Adrenal gland (tissue), 12 donors: Measurements from ENCODE around the gene XRCC1. TPM values are rescaled to one million over a fixed set of nuclear protein-coding genes. Genes with fewer than 3 reads are reported as not detected.

ENCODE experiments used
- DNase-seq, 7 donors: peaks; one replicate each; pipeline ENCODE4 v3.0.0-alpha.2; 2019 to 2020
- H3K27ac ChIP-seq, 5 donors: fragments of 200-600 bp; sonication (generic) in 4 of 5; 1 replicate in 3 of 5; 2 replicates in 2 of 5; pipeline versions ENCODE4 v1.5.1 to v1.8.0; 2016 to 2020; ENCODE audit warnings: mild to moderate bottlenecking in 1 of 5
- H3K27me3 ChIP-seq: fragments of 200-600 bp; 2 replicates; pipeline ENCODE4 v1.8.0; 2021
- H3K36me3 ChIP-seq, 2 donors: fragments of 200-600 bp; replicated peaks in 1 of 2; 1 replicate in 1 of 2; 2 replicates in 1 of 2; pipeline versions ENCODE4 v1.5.1 to v1.8.0; 2018 to 2022
- H3K4me1 ChIP-seq, 2 donors: fragments of 200-600 bp; replicated peaks in 1 of 2; 1 replicate in 1 of 2; 2 replicates in 1 of 2; pipeline versions ENCODE4 v1.5.1 to v1.8.0; 2018 to 2021
- H3K4me3 ChIP-seq, 4 donors: fragments of 200-600 bp; sonication (generic) in 3 of 4; one replicate each; pipeline ENCODE4 v1.5.1; 2016 to 2018
- H3K9me3 ChIP-seq, 3 donors: fragments of 200-600 bp; sonication (generic) in 1 of 3; replicated peaks in 1 of 3; 1 replicate in 2 of 3; 2 replicates in 1 of 3; pipeline versions ENCODE4 v1.5.1 to v1.8.0; 2016 to 2021
- POLR2A ChIP-seq, 2 donors: fragments of 450-650 bp; IDR thresholded peaks; one replicate each; pipeline ENCODE4 v1.6.1; 2017; ENCODE audit warnings: antibody characterized with exemption in 2 of 2, mild to moderate bottlenecking in 2 of 2, moderate library complexity in 1 of 2
- WGBS, 4 donors: extraction: QIAGEN DNeasy Blood & Tissue Kit in 2 of 4; methylation state at CpG; one replicate each; pipeline versions ENCODE4 v1.1.5 to v1.1.7; 2013 to 2017; 5-methylcytosine and 5-hydroxymethylcytosine counted together
- intact Hi-C, 2 donors: fragments of 100-400 bp; cut with DNase I; formaldehyde crosslinking; loops; one replicate each; pipeline versions ENCODE4 v1.14.1 to v1.15.0; 2022 to 2023
- polyA plus RNA-seq, 3 donors: library from polyadenylated mRNA; stranded (reverse); fragments of 200-250 nt in 2 of 3; fragments of 350-450 nt in 1 of 3; fragmentation: Illumina TruSeq in 1 of 3; extraction: RNeasy Lipid Tissue Mini Kit (QIAGEN cat#74804) in 1 of 3; gene quantifications; one replicate each; pipeline ENCODE4 v1.2.3, GENCODE V29; 2013 to 2014
- total RNA-seq, 9 donors: library from RNA; depleted of rRNA in 4 of 9; stranded (reverse); fragments of >200 nt in 4 of 9; fragments of 120-200 nt in 1 of 9; fragmentation: NEBNext Ultra II Directional in 1 of 9; extraction: Animal tissue kit (Norgen Biotek cat#: 25700) in 1 of 9; gene quantifications; one replicate each; pipeline versions ENCODE4 v1.1.0 to v1.2.4, GENCODE V29; 2013 to 2023
- TF ChIP-seq, protein P1 (sequence below), 6 experiments: fragments of 450-650 bp in 4 of 6; fragments of 200-600 bp in 2 of 6; sonication (generic) in 1 of 6; IDR thresholded peaks; 1 replicate in 5 of 6; 2 replicates in 1 of 6; pipeline versions ENCODE4 v1.5.1 to v1.8.0; 2016 to 2021; ENCODE audit warnings: antibody characterized with exemption in 6 of 6, mild to moderate bottlenecking in 2 of 6, moderate library complexity in 1 of 6
- donor health status: healthy with polysubstance abuse.
- donor health status: Bipolar disorder and iron deficiency.
- donor health status: DM: yes; HTN: yes; CAD: no.
- donor health status: DM: no; HTN: no; CAD: no.
- donor health status: DM: no; HTN: no; CAD: no.
- donor health status: DM: yes; HTN: yes; CAD: no.

The XRCC1 gene
- total and polyA plus RNA-seq, 12 donors = 15.7 to 37.2 (median 29.5) TPM

DNA sequence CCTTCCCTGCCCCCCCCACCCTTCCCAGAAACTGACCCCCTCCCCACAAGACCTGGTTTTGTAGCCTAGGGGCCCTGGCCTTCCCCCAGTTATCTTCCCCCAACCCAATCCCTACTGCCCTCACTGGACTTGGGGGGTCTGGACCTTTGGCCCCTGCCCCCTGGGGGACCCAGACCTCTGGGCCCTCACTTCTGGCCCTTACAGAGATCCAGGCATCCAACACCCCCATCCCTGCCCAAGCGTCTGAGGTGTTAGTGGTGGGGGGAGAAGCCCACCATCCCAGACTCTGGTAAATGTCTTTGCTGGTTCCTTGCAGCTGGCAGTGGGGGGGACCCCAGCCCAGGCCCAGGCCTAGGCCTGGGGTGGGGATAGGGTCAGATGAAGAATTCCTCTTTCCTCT lies 47.6 kb upstream of the XRCC1 start:
- Histone ChIP-seq H3K27ac (no peak overlapping the region), H3K4me1 (peaks cover 4 to 17% of the 10 kb centered on the region in 2 donors), H3K4me3 (no peak overlapping the region), H3K27me3 (no peaks in the 10 kb centered on the region), H3K9me3 (no peaks in the 10 kb centered on the region), H3K36me3 (no peaks in the 10 kb centered on the region)
- no peak for DNase-seq
- WGBS, 4 donors = 72 to 100% (median 97%) methylated on average over 1 of the region's 1 CpG; no CpG with 5 or more reads in 1 of the 4 donors
- TF ChIP-seq POLR2A (IDR thresholded peaks at IDR 0.05) = no peak
- TF ChIP-seq, protein P1, sequence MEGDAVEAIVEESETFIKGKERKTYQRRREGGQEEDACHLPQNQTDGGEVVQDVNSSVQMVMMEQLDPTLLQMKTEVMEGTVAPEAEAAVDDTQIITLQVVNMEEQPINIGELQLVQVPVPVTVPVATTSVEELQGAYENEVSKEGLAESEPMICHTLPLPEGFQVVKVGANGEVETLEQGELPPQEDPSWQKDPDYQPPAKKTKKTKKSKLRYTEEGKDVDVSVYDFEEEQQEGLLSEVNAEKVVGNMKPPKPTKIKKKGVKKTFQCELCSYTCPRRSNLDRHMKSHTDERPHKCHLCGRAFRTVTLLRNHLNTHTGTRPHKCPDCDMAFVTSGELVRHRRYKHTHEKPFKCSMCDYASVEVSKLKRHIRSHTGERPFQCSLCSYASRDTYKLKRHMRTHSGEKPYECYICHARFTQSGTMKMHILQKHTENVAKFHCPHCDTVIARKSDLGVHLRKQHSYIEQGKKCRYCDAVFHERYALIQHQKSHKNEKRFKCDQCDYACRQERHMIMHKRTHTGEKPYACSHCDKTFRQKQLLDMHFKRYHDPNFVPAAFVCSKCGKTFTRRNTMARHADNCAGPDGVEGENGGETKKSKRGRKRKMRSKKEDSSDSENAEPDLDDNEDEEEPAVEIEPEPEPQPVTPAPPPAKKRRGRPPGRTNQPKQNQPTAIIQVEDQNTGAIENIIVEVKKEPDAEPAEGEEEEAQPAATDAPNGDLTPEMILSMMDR (IDR thresholded peaks at IDR 0.05) = no peak
- intact Hi-C loops = no loop called here

DNA sequence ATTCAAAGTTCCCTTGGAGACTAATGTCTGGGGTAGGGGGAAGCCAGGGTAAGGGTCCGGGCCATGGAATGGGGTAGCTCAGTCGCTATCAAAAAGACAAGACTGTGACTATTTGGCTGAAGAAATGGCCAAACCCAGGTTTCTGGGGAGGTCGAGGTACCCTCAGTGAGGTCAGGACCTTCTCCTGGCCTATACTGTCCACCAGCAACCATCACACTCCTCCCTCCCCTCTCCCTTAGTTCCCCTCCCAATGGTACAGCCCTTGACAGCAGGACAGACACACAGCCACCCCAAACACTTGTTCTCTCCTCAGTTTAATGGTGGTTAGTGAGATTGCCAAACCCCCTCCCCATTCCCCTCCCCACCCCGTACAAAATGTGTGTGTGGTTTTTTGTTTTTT lies 46.7 kb upstream of the XRCC1 start:
- H3K4me3 ChIP-seq = no peak overlapping the region
- 56 to 70% (median 64%) methylated on average over 4 of the region's 4 CpGs for WGBS, 4 donors
- no peak for TF ChIP-seq POLR2A (IDR thresholded peaks at IDR 0.05)
- TF ChIP-seq, protein P1 (IDR thresholded peaks at IDR 0.05) = no peak

DNA sequence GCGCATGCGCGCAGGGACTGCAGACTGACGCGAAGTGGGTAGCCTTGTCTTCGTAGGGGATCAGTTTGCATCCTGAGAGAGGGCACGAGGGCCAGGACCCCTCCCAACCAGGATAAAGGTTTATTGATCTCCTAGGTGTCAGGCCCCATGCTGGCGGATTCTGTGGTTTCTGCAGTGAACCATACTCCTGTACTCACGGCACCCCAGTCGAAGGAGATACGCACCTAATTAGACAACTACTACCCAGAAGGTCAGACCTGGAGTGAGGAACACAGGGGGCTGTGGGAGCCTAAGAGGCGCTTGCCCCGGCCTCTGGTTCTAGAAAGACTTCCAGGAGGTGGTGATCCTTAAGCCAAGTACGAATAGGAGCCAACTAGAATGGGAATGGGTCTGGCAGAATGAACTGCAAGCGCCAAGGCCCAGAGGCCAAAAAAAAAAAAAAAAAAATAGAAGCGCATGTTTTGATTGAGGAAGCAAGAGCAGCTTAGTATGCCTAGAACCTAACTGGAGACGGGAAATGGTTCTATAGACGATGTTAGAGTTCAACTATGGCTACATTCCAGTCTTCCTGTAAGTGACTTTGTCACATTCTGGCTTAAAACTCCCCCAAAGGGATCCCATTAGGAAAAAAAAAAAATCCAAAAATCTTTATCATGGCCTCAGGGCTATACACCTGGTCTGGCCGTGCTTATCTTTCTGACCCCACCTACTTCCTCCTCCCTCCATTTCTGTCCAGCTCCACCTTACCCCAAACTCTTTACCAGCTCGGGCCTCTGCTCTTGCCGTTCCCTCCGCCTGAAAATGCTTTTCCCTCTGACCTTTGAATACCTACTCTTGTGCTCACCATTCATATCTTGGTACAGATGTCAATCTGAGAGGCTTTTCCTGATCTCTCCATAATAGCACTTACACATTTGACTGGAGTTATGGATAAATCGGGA lies 45.0 kb upstream of the XRCC1 start:
- H3K9me3 ChIP-seq = no peaks in the 10 kb centered on the region
- intact Hi-C loops = no loop called here
- peaks cover 9 to 32% of the 10 kb centered on the region in 2 donors for H3K4me1 ChIP-seq
- no peak for DNase-seq
- WGBS, 4 donors = 41 to 65% (median 44%) methylated on average over 16 to 23 of the region's 23 CpGs
- TF ChIP-seq, protein P1 (IDR thresholded peaks at IDR 0.05) = no peak
- TF ChIP-seq POLR2A (IDR thresholded peaks at IDR 0.05) = no peak
- peak overlapping the region; percentile 73 to 96 (median 94) for H3K27ac ChIP-seq
- H3K27me3 ChIP-seq = no peaks in the 10 kb centered on the region
- H3K4me3 ChIP-seq = peak overlapping the region; percentile 37 to 91 (median 80)
- H3K36me3 ChIP-seq = no peaks in the 10 kb centered on the region

More for the DNA sequence above, 46.7 kb upstream of the XRCC1 start:
- DNase-seq = no peak
- H3K27me3 ChIP-seq = no peaks in the 10 kb centered on the region
- no peak overlapping the region for H3K27ac ChIP-seq
- no peaks in the 10 kb centered on the region for H3K36me3 ChIP-seq
- no peaks in the 10 kb centered on the region for H3K9me3 ChIP-seq
- peaks cover 4 to 17% of the 10 kb centered on the region in 2 donors for H3K4me1 ChIP-seq
- intact Hi-C loops = no loop called here

DNA sequence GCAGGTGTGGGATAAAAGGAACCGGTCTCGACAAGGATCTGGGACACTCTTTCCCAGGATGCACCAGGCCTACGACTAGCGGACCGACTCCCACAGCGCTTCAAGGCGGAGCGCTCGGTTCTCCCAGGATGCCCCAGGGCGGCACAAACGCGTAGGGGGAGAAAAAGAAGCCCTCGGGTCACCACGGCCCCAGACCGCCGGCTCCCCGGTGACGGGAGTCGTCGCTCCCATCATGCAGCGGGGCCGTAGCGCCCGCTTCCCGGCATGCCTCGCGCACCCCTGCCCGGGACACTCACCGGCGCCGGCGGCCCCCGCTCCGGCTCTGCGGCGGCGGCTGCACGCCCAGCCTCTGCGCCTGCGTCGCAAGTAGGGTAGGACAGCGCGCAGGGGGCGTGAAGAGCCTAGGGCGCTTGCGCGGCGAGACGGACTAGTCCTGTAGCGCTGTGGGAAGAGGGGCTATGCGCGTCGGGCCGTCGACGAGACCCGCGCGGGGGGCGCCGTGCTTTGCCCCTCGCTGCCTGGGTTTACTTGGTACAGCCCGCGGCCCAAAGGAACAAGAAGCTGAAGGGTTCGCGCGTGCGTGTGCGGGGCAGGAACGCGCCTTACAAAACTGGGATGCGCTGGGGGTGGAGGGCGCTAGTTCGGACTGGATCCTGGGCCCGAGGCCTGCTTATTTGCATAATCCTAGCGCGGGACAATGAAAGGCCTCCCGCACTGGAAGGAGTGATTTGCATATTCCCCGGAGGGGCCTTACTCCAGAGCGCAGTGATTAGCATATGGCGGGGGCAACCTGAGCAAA lies 44.1 kb upstream of the XRCC1 start, which contains the start of gene ZNF428:
ZNF428 (minus strand) TSS at position 368 of the 799 bp plus-strand sequence. CDS start 5,325 bp downstream, outside the sequence.
- Histone ChIP-seq H3K36me3 (no peaks in the 10 kb centered on the region), H3K9me3 (no peaks in the 10 kb centered on the region), H3K27ac (peak within 1 kb of the TSS; percentile 73 to 96 (median 94)), H3K4me3 (peak within 1 kb of the TSS; percentile 37 to 91 (median 80)), H3K27me3 (no peaks in the 10 kb centered on the region), H3K4me1 (peaks cover 9 to 36% of the 10 kb centered on the region in 2 donors)
- 0 to 1% (median 0%) methylated on average over 38 to 81 of the region's 81 CpGs for WGBS, 4 donors
- peak; percentile 68 to 82 for TF ChIP-seq POLR2A (IDR thresholded peaks at IDR 0.05)
- TF ChIP-seq, protein P1 (IDR thresholded peaks at IDR 0.05) = no peak
- intact Hi-C loops = no loop called here
- DNase-seq = peak; percentile 83 to 92 (median 85)
